ENCODE results near the gene RFXAP.
A peak's percentile ranks its signal among the peaks of the same experiment; 100 is the strongest.

The RFXAP gene

GRCh38 chr13:36839281-36839680, 20.3 kb downstream of the RFXAP start:
- H3K4me3 ChIP-seq (ENCODE audit: low read depth in 1 of 5, low read length in 5 of 5): no peak overlapping the region
- no peak overlapping the region for H3K27ac ChIP-seq (ENCODE audit: low read depth, low read length)
- H3K4me1 ChIP-seq (ENCODE audit: control insufficient read depth in 5 of 5, insufficient read depth in 5 of 5, low read length in 5 of 5): no peaks in the 10 kb centered on the region
- no peak overlapping the region for H3K9ac ChIP-seq (ENCODE audit: low read length in 5 of 5)
- no peaks in the 10 kb centered on the region for H3K27me3 ChIP-seq (ENCODE audit: control insufficient read depth in 5 of 5, insufficient read depth in 4 of 5, low read length in 5 of 5)
- no peaks in the 10 kb centered on the region for H3K9me3 ChIP-seq (ENCODE audit: control insufficient read depth in 5 of 5, low read length in 5 of 5)
- peaks cover 0 to 4% (median 3%) of the 10 kb centered on the region in 5 donors for H3K36me3 ChIP-seq (ENCODE audit: control insufficient read depth in 5 of 5, insufficient read depth in 5 of 5, low read length in 5 of 5)

GRCh38 chr13:36839981-36840380, 21.0 kb downstream of the RFXAP start:
- Histone ChIP-seq H3K36me3 (ENCODE audit: control insufficient read depth in 5 of 5, insufficient read depth in 5 of 5, low read length in 5 of 5) (peaks cover 0 to 4% (median 0%) of the 10 kb centered on the region in 5 donors), H3K9me3 (ENCODE audit: control insufficient read depth in 5 of 5, low read length in 5 of 5) (no peaks in the 10 kb centered on the region)

GRCh38 chr13:36840718-36841250, 21.8 kb downstream of the RFXAP start:
- Histone ChIP-seq H3K9ac (ENCODE audit: low read length in 5 of 5) (no peak overlapping the region), H3K4me3 (ENCODE audit: low read depth in 1 of 5, low read length in 5 of 5) (no peak overlapping the region), H3K4me1 (ENCODE audit: control insufficient read depth in 5 of 5, insufficient read depth in 5 of 5, low read length in 5 of 5) (no peaks in the 10 kb centered on the region), H3K27me3 (ENCODE audit: control insufficient read depth in 5 of 5, insufficient read depth in 4 of 5, low read length in 5 of 5) (no peaks in the 10 kb centered on the region), H3K36me3 (ENCODE audit: control insufficient read depth in 5 of 5, insufficient read depth in 5 of 5, low read length in 5 of 5) (peaks cover 0 to 4% (median 0%) of the 10 kb centered on the region in 5 donors), H3K27ac (ENCODE audit: low read depth, low read length) (no peak overlapping the region), H3K9me3 (ENCODE audit: control insufficient read depth in 5 of 5, low read length in 5 of 5) (no peaks in the 10 kb centered on the region)

More at GRCh38 chr13:36839981-36840380, 21.0 kb downstream of the RFXAP start:
- no peak overlapping the region for H3K27ac ChIP-seq (ENCODE audit: low read depth, low read length)
- no peaks in the 10 kb centered on the region for H3K27me3 ChIP-seq (ENCODE audit: control insufficient read depth in 5 of 5, insufficient read depth in 4 of 5, low read length in 5 of 5)
- H3K4me1 ChIP-seq (ENCODE audit: control insufficient read depth in 5 of 5, insufficient read depth in 5 of 5, low read length in 5 of 5): no peaks in the 10 kb centered on the region
- no peak overlapping the region for H3K9ac ChIP-seq (ENCODE audit: low read length in 5 of 5)
- no peak overlapping the region for H3K4me3 ChIP-seq (ENCODE audit: low read depth in 1 of 5, low read length in 5 of 5)

- no peak overlapping the region for H3K4me3 ChIP-seq (ENCODE audit: low read depth in 1 of 5, low read length in 5 of 5)
- no peaks in the 10 kb centered on the region for H3K4me1 ChIP-seq (ENCODE audit: control insufficient read depth in 5 of 5, insufficient read depth in 5 of 5, low read length in 5 of 5)
- H3K27me3 ChIP-seq (ENCODE audit: control insufficient read depth in 5 of 5, insufficient read depth in 4 of 5, low read length in 5 of 5): no peaks in the 10 kb centered on the region
- H3K36me3 ChIP-seq (ENCODE audit: control insufficient read depth in 5 of 5, insufficient read depth in 5 of 5, low read length in 5 of 5): peaks cover 0 to 4% (median 0%) of the 10 kb centered on the region in 5 donors
- H3K9ac ChIP-seq (ENCODE audit: low read length in 5 of 5): no peak overlapping the region
- no peak overlapping the region for H3K27ac ChIP-seq (ENCODE audit: low read depth, low read length)
- H3K9me3 ChIP-seq (ENCODE audit: control insufficient read depth in 5 of 5, low read length in 5 of 5): no peaks in the 10 kb centered on the region
Observed at GRCh38 chr13:36841391-36841790, 22.4 kb downstream of the RFXAP start.

- Histone ChIP-seq H3K36me3 (ENCODE audit: control insufficient read depth in 5 of 5, insufficient read depth in 5 of 5, low read length in 5 of 5) (peaks cover 0 to 4% (median 0%) of the 10 kb centered on the region in 5 donors), H3K4me1 (ENCODE audit: control insufficient read depth in 5 of 5, insufficient read depth in 5 of 5, low read length in 5 of 5) (peaks cover 0 to 6% (median 3%) of the 10 kb centered on the region in 5 donors), H3K27me3 (ENCODE audit: control insufficient read depth in 5 of 5, insufficient read depth in 4 of 5, low read length in 5 of 5) (no peaks in the 10 kb centered on the region), H3K9me3 (ENCODE audit: control insufficient read depth in 5 of 5, low read length in 5 of 5) (no peaks in the 10 kb centered on the region), H3K27ac (ENCODE audit: low read depth, low read length) (no peak overlapping the region), H3K9ac (ENCODE audit: low read length in 5 of 5) (no peak overlapping the region), H3K4me3 (ENCODE audit: low read depth in 1 of 5, low read length in 5 of 5) (no peak overlapping the region)
Observed at GRCh38 chr13:36847606-36848005, 28.6 kb downstream of the RFXAP start.

GRCh38 chr13:36848199-36848982, 29.4 kb downstream of the RFXAP start:
- Histone ChIP-seq H3K4me1 (ENCODE audit: control insufficient read depth in 5 of 5, insufficient read depth in 5 of 5, low read length in 5 of 5) (peaks cover 0 to 6% (median 3%) of the 10 kb centered on the region in 5 donors), H3K36me3 (ENCODE audit: control insufficient read depth in 5 of 5, insufficient read depth in 5 of 5, low read length in 5 of 5) (peaks cover 0 to 6% (median 0%) of the 10 kb centered on the region in 5 donors), H3K27me3 (ENCODE audit: control insufficient read depth in 5 of 5, insufficient read depth in 4 of 5, low read length in 5 of 5) (no peaks in the 10 kb centered on the region), H3K27ac (ENCODE audit: low read depth, low read length) (no peak overlapping the region), H3K9ac (ENCODE audit: low read length in 5 of 5) (peak overlapping the region in 1 of 5 donors; percentile 31), H3K9me3 (ENCODE audit: control insufficient read depth in 5 of 5, low read length in 5 of 5) (no peaks in the 10 kb centered on the region), H3K4me3 (ENCODE audit: low read depth in 1 of 5, low read length in 5 of 5) (no peak overlapping the region)

- Histone ChIP-seq H3K27me3 (ENCODE audit: control insufficient read depth in 5 of 5, insufficient read depth in 4 of 5, low read length in 5 of 5) (no peaks in the 10 kb centered on the region), H3K9ac (ENCODE audit: low read length in 5 of 5) (no peak overlapping the region), H3K27ac (ENCODE audit: low read depth, low read length) (no peak overlapping the region), H3K36me3 (ENCODE audit: control insufficient read depth in 5 of 5, insufficient read depth in 5 of 5, low read length in 5 of 5) (peaks cover 0 to 8% (median 0%) of the 10 kb centered on the region in 5 donors), H3K9me3 (ENCODE audit: control insufficient read depth in 5 of 5, low read length in 5 of 5) (no peaks in the 10 kb centered on the region), H3K4me3 (ENCODE audit: low read depth in 1 of 5, low read length in 5 of 5) (no peak overlapping the region), H3K4me1 (ENCODE audit: control insufficient read depth in 5 of 5, insufficient read depth in 5 of 5, low read length in 5 of 5) (peaks cover 0 to 6% (median 3%) of the 10 kb centered on the region in 5 donors)
Observed at GRCh38 chr13:36850790-36851438, 31.9 kb downstream of the RFXAP start.

GRCh38 chr13:36857253-36857652, 38.2 kb downstream of the RFXAP start:
- Histone ChIP-seq H3K9me3 (ENCODE audit: control insufficient read depth in 5 of 5, low read length in 5 of 5) (no peaks in the 10 kb centered on the region), H3K36me3 (ENCODE audit: control insufficient read depth in 5 of 5, insufficient read depth in 5 of 5, low read length in 5 of 5) (peaks cover 0 to 11% (median 3%) of the 10 kb centered on the region in 5 donors), H3K9ac (ENCODE audit: low read length in 5 of 5) (no peak overlapping the region), H3K27me3 (ENCODE audit: control insufficient read depth in 5 of 5, insufficient read depth in 4 of 5, low read length in 5 of 5) (no peaks in the 10 kb centered on the region), H3K27ac (ENCODE audit: low read depth, low read length) (no peak overlapping the region), H3K4me1 (ENCODE audit: control insufficient read depth in 5 of 5, insufficient read depth in 5 of 5, low read length in 5 of 5) (peaks cover 0 to 3% (median 0%) of the 10 kb centered on the region in 5 donors), H3K4me3 (ENCODE audit: low read depth in 1 of 5, low read length in 5 of 5) (no peak overlapping the region)

GRCh38 chr13:36858290-36858689, 39.3 kb downstream of the RFXAP start:
- no peaks in the 10 kb centered on the region for H3K27me3 ChIP-seq (ENCODE audit: control insufficient read depth in 5 of 5, insufficient read depth in 4 of 5, low read length in 5 of 5)
- H3K9ac ChIP-seq (ENCODE audit: low read length in 5 of 5): no peak overlapping the region
- H3K9me3 ChIP-seq (ENCODE audit: control insufficient read depth in 5 of 5, low read length in 5 of 5): no peaks in the 10 kb centered on the region
- peaks cover 0 to 12% (median 0%) of the 10 kb centered on the region in 5 donors for H3K4me1 ChIP-seq (ENCODE audit: control insufficient read depth in 5 of 5, insufficient read depth in 5 of 5, low read length in 5 of 5)
- no peak overlapping the region for H3K4me3 ChIP-seq (ENCODE audit: low read depth in 1 of 5, low read length in 5 of 5)
- H3K36me3 ChIP-seq (ENCODE audit: control insufficient read depth in 5 of 5, insufficient read depth in 5 of 5, low read length in 5 of 5): peaks cover 0 to 6% (median 3%) of the 10 kb centered on the region in 5 donors
- no peak overlapping the region for H3K27ac ChIP-seq (ENCODE audit: low read depth, low read length)

GRCh38 chr13:36859259-36859658, 40.2 kb downstream of the RFXAP start:
- H3K36me3 ChIP-seq (ENCODE audit: control insufficient read depth in 5 of 5, insufficient read depth in 5 of 5, low read length in 5 of 5): peaks cover 0 to 3% (median 0%) of the 10 kb centered on the region in 5 donors

More at GRCh38 chr13:36859259-36859658, 40.2 kb downstream of the RFXAP start:
- no peak overlapping the region for H3K4me3 ChIP-seq (ENCODE audit: low read depth in 1 of 5, low read length in 5 of 5)
- no peaks in the 10 kb centered on the region for H3K27me3 ChIP-seq (ENCODE audit: control insufficient read depth in 5 of 5, insufficient read depth in 4 of 5, low read length in 5 of 5)
- H3K9me3 ChIP-seq (ENCODE audit: control insufficient read depth in 5 of 5, low read length in 5 of 5): no peaks in the 10 kb centered on the region
- peaks cover 0 to 12% (median 0%) of the 10 kb centered on the region in 5 donors for H3K4me1 ChIP-seq (ENCODE audit: control insufficient read depth in 5 of 5, insufficient read depth in 5 of 5, low read length in 5 of 5)
- H3K9ac ChIP-seq (ENCODE audit: low read length in 5 of 5): no peak overlapping the region
- H3K27ac ChIP-seq (ENCODE audit: low read depth, low read length): no peak overlapping the region

Data from subcutaneous abdominal adipose tissue (tissue), 5 donors.